Stimulated activated CD4-positive, alpha-beta T cell treated with anti-CD3 and anti-CD28 coated beads, Interleukin-12 subunit alpha, Interleukin-12 subunit beta, amount 100 ng/mL, for 24 hours (primary cell): ENCODE data around the gene ZNF180.
A peak's percentile ranks its signal among the peaks of the same experiment; 100 is the strongest.
"Not testable (repeated sequence)": the region's sequence is repeated elsewhere in the genome, so short reads cannot be mapped to it uniquely, and the experiment has no call there.

Source experiments
- DNase-seq, 2 experiments: peaks; one replicate each; pipeline ENCODE4 v3.0.0-alpha.2; 2020; ENCODE audit warnings: low read depth in 2 of 2

The ZNF180 gene

DNA sequence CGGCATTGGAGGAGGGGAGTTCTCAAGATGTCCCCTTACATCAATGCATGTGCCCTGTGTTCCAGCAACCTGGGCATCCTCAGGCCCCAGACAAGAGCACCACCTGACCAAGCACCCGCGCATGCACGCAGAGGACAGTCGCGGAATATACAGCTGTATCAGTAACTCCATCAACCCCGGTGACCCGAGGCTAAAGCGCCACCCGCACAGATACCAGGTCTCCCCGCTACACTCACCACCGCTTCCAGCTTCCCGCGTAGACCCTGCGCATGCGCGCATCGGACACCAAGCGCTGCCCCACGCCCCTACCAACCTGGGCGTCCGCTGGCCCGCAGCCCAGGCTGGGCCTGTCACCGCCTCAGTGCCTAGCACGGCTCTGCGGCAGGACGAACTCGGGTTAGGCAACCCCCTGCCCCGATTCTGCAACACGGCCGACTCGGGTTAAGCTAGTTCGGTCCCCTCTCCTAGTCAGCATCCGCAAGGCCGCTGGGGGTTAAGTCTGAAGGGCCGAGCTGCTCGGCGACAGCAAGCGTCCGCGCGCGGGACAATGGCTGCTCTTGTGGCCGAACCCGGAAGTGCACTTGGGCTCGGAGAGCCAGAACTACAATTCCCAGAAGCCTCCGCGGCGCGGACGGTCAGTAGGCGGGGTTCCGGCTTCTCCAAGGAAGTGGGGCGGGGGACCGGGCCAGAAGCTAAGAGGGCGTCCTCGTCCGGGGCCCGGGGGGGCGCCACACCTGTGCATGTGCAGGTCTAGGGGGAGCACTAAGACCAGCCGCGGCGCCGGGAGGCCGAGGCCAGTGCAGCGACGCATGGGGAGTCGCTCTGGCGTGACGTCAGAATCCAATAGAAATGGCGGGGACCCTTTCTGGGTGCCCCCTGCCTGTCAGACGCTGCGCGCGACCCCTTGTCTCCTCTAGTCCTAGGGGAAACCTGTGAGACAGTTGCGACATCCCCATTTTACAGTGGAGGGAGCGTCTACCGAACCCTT, at the start of gene ZNF180:
Gene ZNF180, minus strand, starts transcription at position 561 of the 988 bp plus-strand sequence. CDS start 3,188 bp downstream, outside the sequence.
- DNase-seq: peak; percentile 91 to 93

DNA sequence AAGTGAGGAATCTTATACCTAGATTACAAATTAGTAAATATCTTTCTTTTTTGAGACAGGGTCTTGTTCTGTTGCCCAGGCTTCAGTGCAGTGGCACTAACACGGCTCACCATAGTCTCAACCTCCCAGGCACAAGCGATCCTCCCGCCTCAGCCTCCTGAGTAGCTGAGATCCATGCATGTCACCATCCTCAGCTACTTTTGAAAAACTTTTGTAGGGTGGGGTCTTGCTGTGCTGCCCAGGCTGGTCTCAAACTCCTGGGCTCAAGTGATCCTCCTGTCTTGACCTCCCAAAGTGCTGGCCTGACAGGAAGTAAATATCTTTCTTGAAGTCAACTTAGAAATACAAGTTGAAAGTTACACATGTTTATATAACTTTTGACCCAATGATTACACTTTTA, 49.2 kb upstream of the ZNF180 start:
- no peak for DNase-seq

- DNase-seq: no peak
Measured at GRCh38 chr19:44548736-44549135, 48.4 kb upstream of the ZNF180 start.

GRCh38 chr19:44544031-44544430, 43.7 kb upstream of the ZNF180 start:
- DNase-seq: no peak

DNA sequence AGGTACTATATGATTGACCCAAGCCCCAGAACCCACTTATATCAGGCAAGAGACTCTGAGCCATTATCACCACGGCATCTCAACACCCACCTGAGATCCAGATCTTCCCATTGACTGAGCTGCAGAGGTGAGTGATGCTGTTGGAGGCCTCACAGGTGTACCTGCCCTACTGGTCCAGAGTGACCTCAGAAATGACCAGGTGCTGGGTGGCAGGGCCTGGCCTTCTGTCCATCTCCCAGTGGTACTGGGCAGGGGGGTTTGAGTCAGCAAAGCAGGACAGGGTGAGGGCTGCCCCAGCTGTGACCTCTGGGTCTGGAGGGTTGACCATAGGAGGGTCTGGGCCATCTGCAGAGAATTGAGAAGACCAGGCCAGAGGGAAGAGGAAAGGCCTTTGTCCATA, 42.3 kb upstream of the ZNF180 start:
- DNase-seq: no peak

DNA sequence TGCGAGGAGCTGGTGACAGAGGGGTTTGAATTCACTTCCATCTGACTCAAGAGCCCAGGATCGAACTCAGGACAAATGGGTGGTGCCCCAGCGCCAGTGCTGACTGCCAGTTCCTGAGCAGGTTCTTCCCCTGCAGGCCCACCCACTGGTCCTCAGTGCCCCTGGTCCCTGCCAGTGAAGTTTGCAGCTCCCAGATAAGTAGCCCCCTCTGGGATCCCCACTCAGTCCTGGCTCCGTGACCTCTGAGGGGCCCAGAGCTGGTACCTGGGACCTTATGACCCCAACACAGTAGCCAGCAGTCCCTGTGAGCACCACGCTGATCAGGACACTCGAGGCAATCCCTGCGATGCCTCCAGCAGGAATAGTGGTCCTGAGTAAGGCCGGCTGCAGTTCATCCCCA, 40.4 kb upstream of the ZNF180 start:
- DNase-seq: no peak

DNA sequence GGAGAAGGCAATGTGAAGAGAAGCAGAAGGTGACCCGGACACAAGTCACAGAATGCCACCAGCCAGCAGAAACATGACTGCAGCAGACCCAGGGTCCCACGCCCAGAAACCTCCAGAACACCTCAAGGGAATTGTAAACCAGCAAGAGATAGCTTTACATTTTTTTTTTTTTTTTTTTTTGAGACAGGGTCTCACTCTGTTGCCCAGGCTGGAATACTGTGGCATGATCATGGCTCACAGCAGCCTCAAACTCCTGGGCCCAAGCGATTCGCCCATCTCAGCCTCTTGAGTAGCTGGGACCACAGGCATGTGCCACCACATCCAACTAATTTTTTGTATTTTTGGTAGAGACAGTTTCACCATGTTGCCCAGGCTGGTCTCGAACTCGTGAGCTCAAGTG, 39.7 kb upstream of the ZNF180 start:
- no peak for DNase-seq

DNA sequence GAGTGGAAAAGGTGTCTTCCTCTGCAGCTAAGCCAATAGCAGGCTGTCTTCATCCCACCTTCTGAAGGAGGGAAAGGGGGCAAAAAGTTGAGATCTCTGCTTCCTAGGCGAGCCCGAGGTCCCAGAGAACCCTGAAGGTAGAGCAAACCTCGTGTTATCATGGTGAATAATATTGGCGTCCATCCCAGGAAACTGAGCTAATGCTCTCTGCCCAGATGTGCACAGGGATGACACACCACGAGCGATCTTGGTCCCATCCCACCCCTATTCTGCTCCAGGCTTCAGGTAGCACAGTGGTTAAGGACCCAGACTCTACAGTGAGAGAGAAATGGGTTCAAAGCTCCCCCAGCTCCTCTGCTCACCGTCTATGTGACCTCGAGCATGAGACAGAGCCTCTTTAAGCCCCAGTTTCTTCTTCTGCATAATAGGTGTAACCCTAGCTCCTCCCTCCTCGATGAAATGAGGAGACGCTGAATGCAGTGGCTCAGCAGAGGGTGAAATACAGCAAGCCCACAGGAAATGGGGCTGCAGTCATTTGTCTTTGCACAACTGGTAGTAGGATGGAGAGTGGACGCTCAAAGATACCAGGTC, 39.0 kb upstream of the ZNF180 start:
- DNase-seq: no peak

DNA sequence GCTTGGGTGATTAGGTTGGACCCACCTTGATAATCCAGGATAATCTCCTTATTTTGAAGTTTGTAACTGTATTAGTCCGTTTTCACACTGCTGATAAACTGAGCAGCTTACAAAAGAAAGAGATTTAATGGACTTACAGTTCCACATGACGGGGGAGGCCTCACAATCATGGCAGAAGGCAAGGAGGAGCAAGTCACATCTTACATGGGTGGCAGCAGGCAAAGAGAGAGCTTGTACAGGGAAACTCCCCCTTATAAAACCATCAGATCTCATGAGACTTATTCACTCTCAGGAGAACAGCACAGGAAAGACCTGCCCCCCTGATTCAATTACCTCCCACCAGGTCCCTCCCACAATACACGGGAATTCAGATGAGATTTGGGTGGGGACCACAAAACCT, 35.0 kb upstream of the ZNF180 start:
- DNase-seq: not testable (repeated sequence)

DNA sequence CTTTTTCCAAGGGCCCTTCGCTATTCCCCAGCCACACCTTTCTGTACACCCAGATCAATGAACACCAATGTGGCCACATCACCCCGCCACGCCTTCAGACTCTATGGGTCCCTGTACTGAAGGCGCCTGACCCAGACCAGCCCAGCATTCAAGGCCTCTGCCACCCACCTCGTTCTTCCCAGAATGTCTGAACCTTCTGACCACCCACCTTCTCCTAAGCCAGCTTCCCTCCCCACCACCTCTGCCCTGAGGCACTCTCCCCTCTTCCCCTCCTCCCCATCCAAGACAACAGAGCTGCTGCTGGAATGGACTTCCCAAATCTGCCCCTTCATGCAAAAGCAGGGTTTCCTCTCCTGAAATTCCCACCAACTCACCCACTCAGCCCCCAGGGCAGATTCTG, 32.5 kb upstream of the ZNF180 start:
- DNase-seq: no peak

DNA sequence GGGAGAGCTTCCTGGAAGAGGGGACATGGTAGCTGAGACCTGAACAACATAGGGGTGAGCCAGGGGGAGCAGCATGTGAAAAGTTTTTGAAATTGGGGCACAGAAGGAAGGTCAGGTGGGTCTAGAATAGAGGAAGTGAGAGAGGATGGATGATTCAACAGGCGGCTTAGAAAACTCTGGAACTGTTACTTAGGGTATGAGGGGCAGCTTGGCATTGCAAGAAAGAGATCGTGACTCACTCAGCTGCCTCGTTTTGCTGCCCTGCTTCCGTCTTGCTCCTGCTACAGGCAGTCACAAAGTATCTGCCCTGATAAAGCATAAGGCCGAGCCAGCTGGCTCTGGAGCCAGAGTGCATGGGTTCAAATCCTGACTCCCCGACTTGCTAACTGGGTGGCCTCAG, 30.5 kb upstream of the ZNF180 start:
- DNase-seq: no peak

- no peak for DNase-seq
Measured at GRCh38 chr19:44529536-44529935, 29.2 kb upstream of the ZNF180 start, which contains the start of gene CEACAM20. TSS of gene CEACAM20 (minus strand) at chr19:44529675. CDS start at chr19:44529509, 166 bp downstream.

- no peak for DNase-seq
Measured at GRCh38 chr19:44527554-44527953, 27.2 kb upstream of the ZNF180 start.

GRCh38 chr19:44525721-44526430, 25.6 kb upstream of the ZNF180 start:
- DNase-seq: no peak

GRCh38 chr19:44521370-44521769, 21.0 kb upstream of the ZNF180 start:
- DNase-seq: no peak

GRCh38 chr19:44517146-44517545, 16.8 kb upstream of the ZNF180 start:
- DNase-seq: no peak

GRCh38 chr19:44515907-44516306, 15.6 kb upstream of the ZNF180 start:
- no peak for DNase-seq

DNA sequence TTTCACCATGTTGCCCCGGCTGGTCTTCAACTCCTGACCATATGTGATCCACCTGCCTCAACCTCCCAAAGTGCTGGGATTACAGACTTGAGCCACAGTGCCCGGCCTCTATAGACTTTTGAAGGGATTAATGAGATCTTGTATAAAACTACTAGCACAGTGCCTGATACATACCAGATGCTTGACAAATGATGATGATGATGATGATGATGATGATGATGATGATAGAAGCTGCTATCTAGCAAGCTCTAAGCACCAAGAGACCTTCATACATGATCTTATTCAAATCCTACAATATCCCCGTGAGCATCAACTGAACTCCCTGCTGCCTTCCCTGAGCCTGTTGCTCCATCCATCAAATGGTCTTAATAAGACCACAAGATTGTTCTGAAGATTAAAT, 14.7 kb upstream of the ZNF180 start:
- DNase-seq: no peak

- peak in 1 of 2 experiments; percentile 37 for DNase-seq
Measured at GRCh38 chr19:44512326-44513298, 12.3 kb upstream of the ZNF180 start.

DNA sequence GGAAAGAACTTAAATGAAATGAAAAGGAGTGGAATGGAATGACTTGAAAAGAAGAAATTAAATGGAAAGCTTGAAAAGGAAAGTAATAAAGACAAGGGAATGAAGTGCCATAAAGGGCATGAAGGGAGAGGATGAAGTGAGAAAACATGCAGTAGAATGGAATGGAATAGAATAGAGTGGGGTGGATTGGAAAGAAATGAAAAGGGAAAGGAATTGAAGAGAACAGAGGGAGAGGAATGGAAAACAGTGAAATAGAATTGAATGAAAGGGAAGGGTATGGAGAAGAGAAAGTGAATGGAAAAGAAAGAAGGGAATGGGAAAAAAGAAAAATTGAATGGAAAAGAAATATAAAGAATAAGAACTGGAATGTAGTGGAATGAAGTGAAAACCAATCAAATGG, 9.2 kb upstream of the ZNF180 start:
- DNase-seq: no peak

- no peak for DNase-seq
Measured at GRCh38 chr19:44499559-44499958, 763 bp downstream of the ZNF180 start.
